ENCODE measurements around the gene ALCAM. TPM values are rescaled to one million over a fixed set of nuclear protein-coding genes. Genes with fewer than 3 reads are reported as not detected.

Gene ALCAM
- total RNA-seq, 1 experiment from 2014 or later, result 98.4 TPM

- CTCF ChIA-PET, result no interaction called here
Observed at GRCh38 chr3:105559856-105560255, 193.1 kb downstream of the ALCAM start.

GRCh38 chr3:105561876-105562275 lies 195.2 kb downstream of the ALCAM start:
- TF ChIP-seq, protein P1, sequence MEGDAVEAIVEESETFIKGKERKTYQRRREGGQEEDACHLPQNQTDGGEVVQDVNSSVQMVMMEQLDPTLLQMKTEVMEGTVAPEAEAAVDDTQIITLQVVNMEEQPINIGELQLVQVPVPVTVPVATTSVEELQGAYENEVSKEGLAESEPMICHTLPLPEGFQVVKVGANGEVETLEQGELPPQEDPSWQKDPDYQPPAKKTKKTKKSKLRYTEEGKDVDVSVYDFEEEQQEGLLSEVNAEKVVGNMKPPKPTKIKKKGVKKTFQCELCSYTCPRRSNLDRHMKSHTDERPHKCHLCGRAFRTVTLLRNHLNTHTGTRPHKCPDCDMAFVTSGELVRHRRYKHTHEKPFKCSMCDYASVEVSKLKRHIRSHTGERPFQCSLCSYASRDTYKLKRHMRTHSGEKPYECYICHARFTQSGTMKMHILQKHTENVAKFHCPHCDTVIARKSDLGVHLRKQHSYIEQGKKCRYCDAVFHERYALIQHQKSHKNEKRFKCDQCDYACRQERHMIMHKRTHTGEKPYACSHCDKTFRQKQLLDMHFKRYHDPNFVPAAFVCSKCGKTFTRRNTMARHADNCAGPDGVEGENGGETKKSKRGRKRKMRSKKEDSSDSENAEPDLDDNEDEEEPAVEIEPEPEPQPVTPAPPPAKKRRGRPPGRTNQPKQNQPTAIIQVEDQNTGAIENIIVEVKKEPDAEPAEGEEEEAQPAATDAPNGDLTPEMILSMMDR (IDR thresholded peaks at IDR 0.05; ENCODE audit: unreplicated experiment), result no peak
- Mint-ChIP-seq H3K4me3 (ENCODE audit: unreplicated experiment) (no peak overlapping the region), H3K27ac (ENCODE audit: low read depth, unreplicated experiment) (no peak overlapping the region), H3K36me3 (ENCODE audit: insufficient read depth, unreplicated experiment) (peaks cover 25% of the 10 kb centered on the region), H3K4me1 (ENCODE audit: insufficient read depth, unreplicated experiment) (no peaks in the 10 kb centered on the region), H3K9me3 (ENCODE audit: unreplicated experiment) (no peaks in the 10 kb centered on the region), H3K27me3 (ENCODE audit: insufficient read depth, unreplicated experiment) (no peaks in the 10 kb centered on the region)
- BruUV-seq (replicated peaks), result no TSS peak
- DNase-seq (ENCODE audit: unreplicated experiment), result no peak
- intact Hi-C loops (cut with micrococcal nuclease), result no loop called here
- ChIA-PET CTCF (no interaction called here), POLR2A (no interaction called here)

More at GRCh38 chr3:105559856-105560255, 193.1 kb downstream of the ALCAM start:
- TF ChIP-seq, protein P1 (IDR thresholded peaks at IDR 0.05; ENCODE audit: unreplicated experiment), result no peak
- H3K4me3 Mint-ChIP-seq (ENCODE audit: unreplicated experiment), result no peak overlapping the region
- DNase-seq (ENCODE audit: unreplicated experiment), result no peak
- H3K36me3 Mint-ChIP-seq (ENCODE audit: insufficient read depth, unreplicated experiment), result peaks cover 23% of the 10 kb centered on the region
- BruUV-seq (replicated peaks), result no TSS peak
- no peaks in the 10 kb centered on the region for H3K9me3 Mint-ChIP-seq (ENCODE audit: unreplicated experiment)
- no peak overlapping the region for H3K27ac Mint-ChIP-seq (ENCODE audit: low read depth, unreplicated experiment)
- no peaks in the 10 kb centered on the region for H3K4me1 Mint-ChIP-seq (ENCODE audit: insufficient read depth, unreplicated experiment)
- intact Hi-C loops (cut with micrococcal nuclease), result no loop called here
- H3K27me3 Mint-ChIP-seq (ENCODE audit: insufficient read depth, unreplicated experiment), result no peaks in the 10 kb centered on the region
- POLR2A ChIA-PET, result no interaction called here

DNA sequence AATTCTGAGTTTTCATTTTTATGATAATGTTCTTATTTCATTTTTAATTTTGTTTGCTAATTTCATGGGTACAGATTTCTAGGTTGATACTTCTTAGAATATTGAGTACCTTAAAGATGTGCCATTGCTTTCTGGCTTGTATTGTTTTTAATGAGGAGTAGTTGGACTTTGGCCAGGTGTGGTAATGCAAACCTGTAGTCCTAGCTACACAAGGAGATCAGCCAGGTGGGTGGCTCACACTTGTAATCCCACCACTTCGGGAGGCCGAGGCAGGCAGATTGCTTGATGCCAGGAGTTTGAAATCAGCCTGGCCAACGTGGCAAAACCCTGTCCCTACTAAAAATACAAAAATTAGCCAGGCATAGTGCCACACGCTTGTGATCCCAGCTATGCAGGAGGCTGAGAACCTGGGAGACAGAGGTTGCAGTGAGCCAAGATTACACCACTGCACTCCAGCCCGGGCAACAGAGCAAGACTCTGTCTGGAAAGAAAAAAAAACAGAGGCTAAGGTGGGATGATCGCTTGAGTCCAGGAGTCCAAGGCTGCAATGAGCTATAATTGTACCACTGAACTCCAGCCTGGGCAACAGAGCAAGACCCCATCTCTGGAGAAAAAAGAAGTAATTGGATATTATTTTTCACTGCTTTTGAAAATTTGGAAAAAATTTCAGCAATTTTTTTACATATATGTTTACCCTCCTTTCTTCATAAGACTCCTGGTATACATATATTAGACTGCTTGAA lies 198.0 kb downstream of the ALCAM start:
- Mint-ChIP-seq H3K36me3 (ENCODE audit: insufficient read depth, unreplicated experiment) (peaks cover 42% of the 10 kb centered on the region), H3K4me3 (ENCODE audit: unreplicated experiment) (no peak overlapping the region), H3K4me1 (ENCODE audit: insufficient read depth, unreplicated experiment) (peaks cover 5% of the 10 kb centered on the region), H3K27me3 (ENCODE audit: insufficient read depth, unreplicated experiment) (no peaks in the 10 kb centered on the region), H3K9me3 (ENCODE audit: unreplicated experiment) (no peaks in the 10 kb centered on the region), H3K27ac (ENCODE audit: low read depth, unreplicated experiment) (no peak overlapping the region)
- CTCF ChIA-PET, result interaction anchor here (0.6 kb wide), 2 partner anchors 483 to 557 kb away, joined by 3 read pairs; no protein-coding TSS in a partner anchor
- POLR2A ChIA-PET, result no interaction called here
- no TSS peak for BruUV-seq (replicated peaks)
- TF ChIP-seq, protein P1 (IDR thresholded peaks at IDR 0.05; ENCODE audit: unreplicated experiment), result no peak
- intact Hi-C loops (cut with micrococcal nuclease), result no loop called here
- DNase-seq (ENCODE audit: unreplicated experiment), result no peak

- H3K4me3 Mint-ChIP-seq (ENCODE audit: unreplicated experiment), result no peak overlapping the region
- H3K9me3 Mint-ChIP-seq (ENCODE audit: unreplicated experiment), result no peaks in the 10 kb centered on the region
- no peak overlapping the region for H3K27ac Mint-ChIP-seq (ENCODE audit: low read depth, unreplicated experiment)
- no peaks in the 10 kb centered on the region for H3K27me3 Mint-ChIP-seq (ENCODE audit: insufficient read depth, unreplicated experiment)
- peaks cover 29% of the 10 kb centered on the region for H3K36me3 Mint-ChIP-seq (ENCODE audit: insufficient read depth, unreplicated experiment)
- intact Hi-C loops (cut with micrococcal nuclease), result no loop called here
- ChIA-PET POLR2A (no interaction called here), CTCF (no interaction called here)
- peaks cover 5% of the 10 kb centered on the region for H3K4me1 Mint-ChIP-seq (ENCODE audit: insufficient read depth, unreplicated experiment)
- DNase-seq (ENCODE audit: unreplicated experiment), result no peak
- TF ChIP-seq, protein P1 (IDR thresholded peaks at IDR 0.05; ENCODE audit: unreplicated experiment), result no peak
- no TSS peak for BruUV-seq (replicated peaks)
Observed at GRCh38 chr3:105571005-105571404, 204.3 kb downstream of the ALCAM start.

All from MCF 10A (cell line).